Natural killer cell (primary cell): Measurements from ENCODE around the gene UPK1A. TPM values are rescaled to one million over a fixed set of nuclear protein-coding genes. Genes with fewer than 3 reads are reported as not detected.
A peak's percentile ranks its signal among the peaks of the same experiment; 100 is the strongest.

Experiments used
- ATAC-seq, 3 donors: fragments of 150-1000 bp in 2 of 3; fragments of 200-7000 bp in 1 of 3; cut with Tn5 transposase; 1 replicate in 1 of 3; 2 replicates in 2 of 3; pipeline ENCODE4 v1.10.0; 2021; ENCODE audit warnings: mild to moderate bottlenecking in 2 of 3, moderate library complexity in 2 of 3
- DNase-seq, 2 donors: peaks; one replicate each; pipeline versions ENCODE4 v3.0.0 to v3.0.0-alpha.2; 2013 to 2021; ENCODE audit warnings: mixed read lengths in 1 of 2
- H3K27ac ChIP-seq: one replicate; pipeline ENCODE4 v1.5.1; 2013; ENCODE audit warnings: mild to moderate bottlenecking, low read length
- H3K27me3 ChIP-seq: one replicate; pipeline ENCODE4 v1.6.1; 2013; ENCODE audit warnings: low read length; ENCODE audit not compliant: control insufficient read depth, insufficient read depth
- H3K36me3 ChIP-seq: one replicate; pipeline ENCODE4 v1.6.1; 2013; ENCODE audit warnings: low read length; ENCODE audit not compliant: control insufficient read depth, insufficient read depth
- H3K4me1 ChIP-seq: one replicate; pipeline ENCODE4 v1.6.1; 2013; ENCODE audit warnings: low read length; ENCODE audit not compliant: control insufficient read depth, insufficient read depth
- H3K4me3 ChIP-seq: one replicate; pipeline ENCODE4 v1.5.1; 2013; ENCODE audit warnings: low read length
- H3K9me3 ChIP-seq: one replicate; pipeline ENCODE4 v1.6.1; 2013; ENCODE audit warnings: low read length; ENCODE audit not compliant: control insufficient read depth, insufficient read depth
- H3K27ac Mint-ChIP-seq, 2 donors: one replicate each; pipeline ENCODE4 v1.8.0; 2022; ENCODE audit warnings: mild to moderate bottlenecking in 2 of 2, mixed read lengths in 2 of 2, moderate library complexity in 1 of 2
- H3K27me3 Mint-ChIP-seq, 2 donors: one replicate each; pipeline ENCODE4 v1.8.0; 2022; ENCODE audit warnings: low read depth in 2 of 2, mixed read lengths in 2 of 2
- H3K36me3 Mint-ChIP-seq: one replicate; pipeline ENCODE4 v1.8.0; 2022; ENCODE audit warnings: mixed read lengths
- H3K4me1 Mint-ChIP-seq, 2 donors: one replicate each; pipeline ENCODE4 v1.8.0; 2022; ENCODE audit warnings: mixed read lengths in 2 of 2
- H3K4me3 Mint-ChIP-seq: one replicate; pipeline ENCODE4 v1.8.0; 2022; ENCODE audit warnings: mild to moderate bottlenecking, moderate library complexity, mixed read lengths
- H3K9me3 Mint-ChIP-seq, 2 donors: one replicate each; pipeline ENCODE4 v1.8.0; 2022; ENCODE audit warnings: mixed read lengths in 2 of 2
- CTCF ChIP-seq: fragments of 200-600 bp; IDR thresholded peaks from one replicate; pipeline ENCODE4 v1.8.0; 2022; ENCODE audit warnings: antibody characterized with exemption
- WGBS: methylation state at CpG from one replicate; pipeline ENCODE4 v1.1.7; 2013; ENCODE audit warnings: missing lambda C conversion rate; ENCODE audit not compliant: insufficient coverage; 5-methylcytosine and 5-hydroxymethylcytosine counted together
- intact Hi-C: fragments of 100-400 bp; cut with micrococcal nuclease; formaldehyde crosslinking; loops from one replicate; pipeline ENCODE4 v1.14.2; 2022
- total RNA-seq, 4 donors: library from RNA; stranded (reverse); fragments of 120-200 nt in 1 of 4; gene quantifications; one replicate each; pipeline versions ENCODE4 v1.2.3 to v1.2.4, GENCODE V29; 2013 to 2022

Gene UPK1A
- total RNA-seq, 3 donors from 2014 or later (not counting 1 experiment from before 2014, with no cell fraction given), result not detected

DNA sequence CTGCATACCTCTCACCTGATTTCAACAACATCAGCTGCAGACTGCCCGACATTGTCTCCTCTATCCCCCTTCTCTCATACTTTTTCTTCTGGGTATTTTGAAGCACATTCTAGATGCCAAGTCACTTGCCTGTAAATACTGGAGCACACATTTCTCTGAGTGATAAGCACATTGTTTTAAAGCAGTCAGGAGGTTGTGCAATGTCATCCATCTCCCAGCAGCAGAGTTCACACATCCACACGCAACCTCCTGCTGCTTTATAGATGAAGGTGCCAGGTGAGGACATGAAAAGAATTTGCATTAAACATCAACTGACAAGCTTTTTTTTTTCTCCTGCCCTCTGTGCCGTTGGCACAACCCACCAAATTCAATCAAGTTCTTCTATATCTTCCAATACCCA, 5.5 kb downstream of the UPK1A start:
- Mint-ChIP-seq H3K4me1 (peaks cover 0 to 8% of the 10 kb centered on the region in 2 donors), H3K9me3 (no peaks in the 10 kb centered on the region), H3K4me3 (no peak overlapping the region), H3K27ac (no peak overlapping the region), H3K36me3 (no peaks in the 10 kb centered on the region), H3K27me3 (peaks cover 34 to 35% of the 10 kb centered on the region in 2 donors)
- ATAC-seq (no peak), DNase-seq (no peak)
- H3K4me3 ChIP-seq, result no peak overlapping the region
- H3K4me1 ChIP-seq, result peaks cover 12% of the 10 kb centered on the region
- H3K27ac ChIP-seq, result no peak overlapping the region
- 43% methylated on average over 3 of the region's 3 CpGs for WGBS
- peaks cover 11% of the 10 kb centered on the region for H3K27me3 ChIP-seq
- H3K36me3 ChIP-seq, result no peaks in the 10 kb centered on the region
- no peak for TF ChIP-seq CTCF
- intact Hi-C loops, result no loop called here
- H3K9me3 ChIP-seq, result no peaks in the 10 kb centered on the region

DNA sequence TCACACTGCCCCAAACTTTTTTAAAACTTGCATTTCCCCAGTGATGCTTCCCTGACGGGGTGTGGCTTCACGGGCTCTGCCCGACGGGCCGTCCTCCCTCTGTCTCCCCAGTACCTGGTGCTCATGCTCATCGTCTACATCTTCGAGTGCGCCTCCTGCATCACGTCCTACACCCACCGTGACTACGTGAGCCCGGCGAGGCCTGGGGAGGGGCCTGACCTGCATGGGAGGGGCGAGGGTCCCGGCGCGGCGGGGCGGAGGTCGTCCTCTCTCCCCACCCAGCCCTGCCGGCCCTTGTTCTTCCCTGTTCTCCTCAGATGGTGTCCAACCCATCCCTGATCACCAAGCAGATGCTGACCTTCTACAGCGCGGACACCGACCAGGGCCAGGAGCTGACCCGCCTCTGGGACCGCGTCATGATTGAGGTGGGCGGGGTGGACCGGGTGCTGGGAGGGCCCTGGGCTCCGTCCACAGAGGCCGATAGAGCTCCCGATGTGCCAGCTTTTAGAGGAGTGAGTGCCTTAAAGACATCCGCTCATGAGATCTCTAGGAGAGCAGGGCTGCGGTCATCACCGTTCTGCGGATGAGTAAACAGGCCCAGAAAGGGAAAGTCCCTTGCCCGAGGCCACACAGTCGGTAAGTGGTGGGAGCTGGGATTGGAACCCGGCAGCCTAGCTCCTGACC, 6.9 kb downstream of the UPK1A start:
- 7% methylated on average over 39 of the region's 39 CpGs for WGBS
- Mint-ChIP-seq H3K4me1 (peaks cover 0 to 8% of the 10 kb centered on the region in 2 donors), H3K27me3 (peaks cover 34 to 39% of the 10 kb centered on the region in 2 donors), H3K36me3 (no peaks in the 10 kb centered on the region), H3K4me3 (peak overlapping the region; percentile 79), H3K27ac (peak overlapping the region in 1 of 2 donors; percentile 49), H3K9me3 (no peaks in the 10 kb centered on the region)
- Histone ChIP-seq H3K4me1 (peaks cover 12% of the 10 kb centered on the region), H3K27me3 (peaks cover 11% of the 10 kb centered on the region), H3K27ac (no peak overlapping the region), H3K4me3 (peak overlapping the region; percentile 43), H3K9me3 (no peaks in the 10 kb centered on the region), H3K36me3 (no peaks in the 10 kb centered on the region)
- no peak for TF ChIP-seq CTCF
- ATAC-seq (peak; percentile 66 to 84 (median 83)), DNase-seq (peak in 1 of 2 donors; percentile 66)
- intact Hi-C loops, result no loop called here

DNA sequence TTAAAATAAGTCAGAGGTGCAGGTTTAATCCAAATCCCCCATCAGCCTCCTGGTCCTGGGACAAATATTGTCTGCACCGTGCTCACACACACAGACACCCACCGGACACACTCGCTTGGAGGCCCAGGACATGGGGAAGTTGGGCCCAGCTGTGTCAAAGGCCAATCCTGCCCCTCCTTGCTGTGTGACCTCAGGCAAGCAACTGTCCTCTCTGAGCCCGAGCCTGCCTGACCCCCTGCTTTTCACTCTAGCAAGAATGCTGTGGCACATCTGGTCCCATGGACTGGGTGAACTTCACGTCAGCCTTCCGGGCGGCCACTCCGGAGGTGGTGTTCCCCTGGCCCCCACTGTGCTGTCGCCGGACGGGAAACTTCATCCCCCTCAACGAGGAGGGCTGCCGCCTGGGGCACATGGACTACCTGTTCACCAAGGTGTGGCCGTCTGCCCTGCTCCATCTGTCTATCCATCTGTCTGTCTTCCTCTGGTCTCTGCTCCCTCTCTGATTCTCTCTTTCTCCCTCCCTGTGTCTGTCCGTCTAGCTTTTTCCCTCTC, 9.3 kb downstream of the UPK1A start:
- Histone ChIP-seq H3K4me3 (no peak overlapping the region), H3K9me3 (no peaks in the 10 kb centered on the region), H3K4me1 (peaks cover 12% of the 10 kb centered on the region), H3K36me3 (no peaks in the 10 kb centered on the region), H3K27ac (no peak overlapping the region), H3K27me3 (peaks cover 8% of the 10 kb centered on the region)
- TF ChIP-seq CTCF, result no peak
- Mint-ChIP-seq H3K36me3 (no peaks in the 10 kb centered on the region), H3K4me1 (peaks cover 0 to 8% of the 10 kb centered on the region in 2 donors), H3K27me3 (peaks cover 24 to 31% of the 10 kb centered on the region in 2 donors), H3K4me3 (peak overlapping the region; percentile 3), H3K27ac (no peak overlapping the region), H3K9me3 (no peaks in the 10 kb centered on the region)
- 85% methylated on average over 15 of the region's 15 CpGs for WGBS
- DNase-seq (no peak), ATAC-seq (no peak)
- intact Hi-C loops, result no loop called here
